Thoracic aorta (tissue), 2 donors: ENCODE results near the gene TMEM63B. TPM values are rescaled to one million over a fixed set of nuclear protein-coding genes. Genes with fewer than 3 reads are reported as not detected.
"Not testable (repeated sequence)": the region's sequence is repeated elsewhere in the genome, so short reads cannot be mapped to it uniquely, and the experiment has no call there.

ENCODE experiments used
- ATAC-seq: fragments of 150-250 bp; one replicate; pipeline ENCODE4 v1.8.0; 2017; ENCODE audit warnings: low read depth; ENCODE audit not compliant: insufficient number of reproducible peaks, low FRiP score
- DNase-seq: peaks from one replicate; pipeline ENCODE4 v3.0.0-alpha.2; 2020; ENCODE audit warnings: low spot score
- H3K27ac ChIP-seq, 2 donors: fragments of 200-600 bp; sonication (generic); 1 replicate in 1 of 2; 2 replicates in 1 of 2; pipeline ENCODE4 v1.5.1; 2016; ENCODE audit warnings: mild to moderate bottlenecking in 2 of 2, moderate library complexity in 2 of 2
- H3K27me3 ChIP-seq: fragments of 200-600 bp; sonication (generic); replicated peaks from 2 replicates; pipeline ENCODE4 v1.6.0; 2016; ENCODE audit warnings: mild to moderate bottlenecking; ENCODE audit not compliant: insufficient read depth
- H3K36me3 ChIP-seq: fragments of 200-600 bp; sonication (generic); one replicate; pipeline ENCODE4 v1.5.1; 2016
- H3K4me1 ChIP-seq, 2 donors: fragments of 200-600 bp; sonication (generic); 1 replicate in 1 of 2; 2 replicates in 1 of 2; pipeline versions ENCODE4 v1.5.1 to v1.6.0; 2016; ENCODE audit warnings: low read depth in 2 of 2, mild to moderate bottlenecking in 1 of 2; ENCODE audit not compliant: control insufficient read depth in 1 of 2
- H3K4me3 ChIP-seq: fragments of 200-600 bp; sonication (generic); 2 replicates; pipeline ENCODE4 v1.5.1; 2016; ENCODE audit warnings: mild to moderate bottlenecking
- H3K9me3 ChIP-seq: fragments of 200-600 bp; sonication (generic); 2 replicates; pipeline ENCODE4 v1.5.1; 2016
- total RNA-seq, 2 donors: library from RNA; depleted of rRNA; stranded (reverse); fragments of >200 nt; gene quantifications; one replicate each; pipeline versions ENCODE4 v1.1.0 to v1.2.3, GENCODE V29; 2016
- TF ChIP-seq, protein P1 (sequence below): fragments of 200-600 bp; sonication (generic); IDR thresholded peaks from one replicate; pipeline ENCODE4 v1.5.1; 2019; ENCODE audit warnings: antibody characterized with exemption

The TMEM63B gene
- total RNA-seq, 2 donors from 2014 or later = 21.9 to 43.4 TPM

GRCh38 chr6:44086931-44087574, 40.3 kb upstream of the TMEM63B start:
- Histone ChIP-seq H3K36me3 (peaks cover 8% of the 10 kb centered on the region), H3K27ac (no peak overlapping the region), H3K4me3 (no peak overlapping the region), H3K27me3 (no peaks in the 10 kb centered on the region), H3K4me1 (no peaks in the 10 kb centered on the region), H3K9me3 (no peaks in the 10 kb centered on the region)
- TF ChIP-seq, protein P1, sequence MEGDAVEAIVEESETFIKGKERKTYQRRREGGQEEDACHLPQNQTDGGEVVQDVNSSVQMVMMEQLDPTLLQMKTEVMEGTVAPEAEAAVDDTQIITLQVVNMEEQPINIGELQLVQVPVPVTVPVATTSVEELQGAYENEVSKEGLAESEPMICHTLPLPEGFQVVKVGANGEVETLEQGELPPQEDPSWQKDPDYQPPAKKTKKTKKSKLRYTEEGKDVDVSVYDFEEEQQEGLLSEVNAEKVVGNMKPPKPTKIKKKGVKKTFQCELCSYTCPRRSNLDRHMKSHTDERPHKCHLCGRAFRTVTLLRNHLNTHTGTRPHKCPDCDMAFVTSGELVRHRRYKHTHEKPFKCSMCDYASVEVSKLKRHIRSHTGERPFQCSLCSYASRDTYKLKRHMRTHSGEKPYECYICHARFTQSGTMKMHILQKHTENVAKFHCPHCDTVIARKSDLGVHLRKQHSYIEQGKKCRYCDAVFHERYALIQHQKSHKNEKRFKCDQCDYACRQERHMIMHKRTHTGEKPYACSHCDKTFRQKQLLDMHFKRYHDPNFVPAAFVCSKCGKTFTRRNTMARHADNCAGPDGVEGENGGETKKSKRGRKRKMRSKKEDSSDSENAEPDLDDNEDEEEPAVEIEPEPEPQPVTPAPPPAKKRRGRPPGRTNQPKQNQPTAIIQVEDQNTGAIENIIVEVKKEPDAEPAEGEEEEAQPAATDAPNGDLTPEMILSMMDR = no peak
- no peak for ATAC-seq
- DNase-seq = no peak

GRCh38 chr6:44087623-44088022, 39.7 kb upstream of the TMEM63B start:
- TF ChIP-seq, protein P1 = no peak
- Histone ChIP-seq H3K27me3 (no peaks in the 10 kb centered on the region), H3K4me3 (no peak overlapping the region)

GRCh38 chr6:44088827-44089590, 38.3 kb upstream of the TMEM63B start:
- no peaks in the 10 kb centered on the region for H3K27me3 ChIP-seq
- no peak overlapping the region for H3K4me3 ChIP-seq
- no peak for ATAC-seq
- no peaks in the 10 kb centered on the region for H3K9me3 ChIP-seq
- no peak for DNase-seq
- H3K4me1 ChIP-seq = no peaks in the 10 kb centered on the region
- TF ChIP-seq, protein P1 = no peak
- H3K27ac ChIP-seq = no peak overlapping the region
- H3K36me3 ChIP-seq = peaks cover 8% of the 10 kb centered on the region

More at GRCh38 chr6:44087623-44088022, 39.7 kb upstream of the TMEM63B start:
- no peak for ATAC-seq
- Histone ChIP-seq H3K36me3 (peaks cover 8% of the 10 kb centered on the region), H3K9me3 (no peaks in the 10 kb centered on the region), H3K27ac (no peak overlapping the region), H3K4me1 (no peaks in the 10 kb centered on the region)
- no peak for DNase-seq

GRCh38 chr6:44090465-44090864, 36.9 kb upstream of the TMEM63B start:
- ATAC-seq (no peak), DNase-seq (no peak)
- H3K27ac ChIP-seq = no peak overlapping the region
- H3K27me3 ChIP-seq = no peaks in the 10 kb centered on the region
- peaks cover 8% of the 10 kb centered on the region for H3K36me3 ChIP-seq
- TF ChIP-seq, protein P1 = no peak
- H3K4me1 ChIP-seq = no peaks in the 10 kb centered on the region
- H3K4me3 ChIP-seq = no peak overlapping the region
- H3K9me3 ChIP-seq = no peaks in the 10 kb centered on the region

- not testable (repeated sequence) for DNase-seq, H3K36me3 ChIP-seq, H3K27ac ChIP-seq, ATAC-seq, H3K4me1 ChIP-seq, H3K4me3 ChIP-seq, H3K27me3 ChIP-seq, H3K9me3 ChIP-seq
Measured at GRCh38 chr6:44091356-44091755, 36.0 kb upstream of the TMEM63B start.
